ENCODE data around the gene FADS2.

The FADS2 gene

DNA sequence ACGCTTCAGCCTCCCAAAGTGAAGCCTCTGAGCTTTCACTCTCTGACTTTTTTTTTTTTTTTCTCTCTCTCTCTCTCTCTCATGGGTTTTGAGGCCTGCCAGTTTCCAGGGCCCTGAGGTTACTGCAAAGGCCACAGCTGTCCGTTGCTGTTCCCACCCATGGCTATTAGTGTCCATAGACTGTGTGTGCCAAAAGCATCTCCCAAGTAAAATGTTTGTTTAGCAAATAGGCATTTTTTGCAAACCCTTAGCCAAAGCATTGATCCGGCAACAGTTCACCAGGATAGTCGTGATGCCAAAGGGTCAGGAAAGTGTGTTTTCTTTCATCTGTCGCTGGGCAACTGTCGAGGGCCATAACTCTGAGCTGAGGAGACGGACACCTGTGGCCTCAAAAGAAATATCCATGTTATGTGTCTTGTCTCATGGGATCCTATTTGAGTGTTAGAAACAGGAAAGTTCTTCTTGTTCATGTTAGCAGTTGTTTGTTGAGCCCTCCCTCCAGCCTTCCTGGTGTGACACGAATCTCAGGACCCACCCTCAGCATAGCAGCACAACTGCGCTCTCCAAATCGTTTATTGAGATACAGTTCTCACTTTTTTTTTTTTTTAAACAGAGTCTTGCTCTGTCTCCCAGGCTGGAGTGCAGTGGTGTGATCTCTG lies 18.4 kb downstream of the FADS2 start:
- no peak overlapping the region for H3K4me3 ChIP-seq
- TF ChIP-seq, protein P1, sequence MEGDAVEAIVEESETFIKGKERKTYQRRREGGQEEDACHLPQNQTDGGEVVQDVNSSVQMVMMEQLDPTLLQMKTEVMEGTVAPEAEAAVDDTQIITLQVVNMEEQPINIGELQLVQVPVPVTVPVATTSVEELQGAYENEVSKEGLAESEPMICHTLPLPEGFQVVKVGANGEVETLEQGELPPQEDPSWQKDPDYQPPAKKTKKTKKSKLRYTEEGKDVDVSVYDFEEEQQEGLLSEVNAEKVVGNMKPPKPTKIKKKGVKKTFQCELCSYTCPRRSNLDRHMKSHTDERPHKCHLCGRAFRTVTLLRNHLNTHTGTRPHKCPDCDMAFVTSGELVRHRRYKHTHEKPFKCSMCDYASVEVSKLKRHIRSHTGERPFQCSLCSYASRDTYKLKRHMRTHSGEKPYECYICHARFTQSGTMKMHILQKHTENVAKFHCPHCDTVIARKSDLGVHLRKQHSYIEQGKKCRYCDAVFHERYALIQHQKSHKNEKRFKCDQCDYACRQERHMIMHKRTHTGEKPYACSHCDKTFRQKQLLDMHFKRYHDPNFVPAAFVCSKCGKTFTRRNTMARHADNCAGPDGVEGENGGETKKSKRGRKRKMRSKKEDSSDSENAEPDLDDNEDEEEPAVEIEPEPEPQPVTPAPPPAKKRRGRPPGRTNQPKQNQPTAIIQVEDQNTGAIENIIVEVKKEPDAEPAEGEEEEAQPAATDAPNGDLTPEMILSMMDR (IDR thresholded peaks at IDR 0.05), result no peak
- no peak overlapping the region for H3K27ac ChIP-seq
- no peak for DNase-seq (ENCODE audit: low spot score)

DNA sequence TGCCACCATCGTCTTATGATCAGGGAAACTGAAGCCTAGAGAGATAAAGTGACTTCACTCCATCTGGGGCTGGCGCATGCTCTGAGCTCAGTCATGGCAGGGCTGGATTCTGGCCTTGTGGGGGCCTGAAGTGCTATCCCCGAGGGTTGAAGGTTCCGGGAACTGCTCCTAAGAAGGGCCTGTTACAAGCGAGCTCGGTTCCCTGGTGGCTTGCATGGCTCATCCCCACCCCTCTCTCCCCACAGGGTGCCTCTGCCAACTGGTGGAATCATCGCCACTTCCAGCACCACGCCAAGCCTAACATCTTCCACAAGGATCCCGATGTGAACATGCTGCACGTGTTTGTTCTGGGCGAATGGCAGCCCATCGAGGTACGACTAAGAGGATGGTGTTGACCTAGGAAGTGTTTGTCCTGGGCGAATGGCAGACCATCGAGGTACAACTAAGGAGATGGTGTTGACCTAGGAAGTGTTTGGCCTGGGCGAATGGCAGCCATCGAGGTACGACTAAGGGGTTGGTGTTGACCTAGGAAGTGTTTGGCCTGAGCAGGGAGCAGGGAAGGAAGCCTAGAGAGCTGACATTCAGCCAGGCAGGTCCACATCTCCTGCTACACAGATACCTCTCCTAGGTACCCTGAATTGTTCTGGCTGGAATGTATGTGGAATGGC lies 19.9 kb downstream of the FADS2 start:
- Histone ChIP-seq H3K27ac (no peak overlapping the region), H3K4me3 (no peak overlapping the region)
- TF ChIP-seq, protein P1 (IDR thresholded peaks at IDR 0.05), result no peak
- DNase-seq (ENCODE audit: low spot score), result no peak

DNA sequence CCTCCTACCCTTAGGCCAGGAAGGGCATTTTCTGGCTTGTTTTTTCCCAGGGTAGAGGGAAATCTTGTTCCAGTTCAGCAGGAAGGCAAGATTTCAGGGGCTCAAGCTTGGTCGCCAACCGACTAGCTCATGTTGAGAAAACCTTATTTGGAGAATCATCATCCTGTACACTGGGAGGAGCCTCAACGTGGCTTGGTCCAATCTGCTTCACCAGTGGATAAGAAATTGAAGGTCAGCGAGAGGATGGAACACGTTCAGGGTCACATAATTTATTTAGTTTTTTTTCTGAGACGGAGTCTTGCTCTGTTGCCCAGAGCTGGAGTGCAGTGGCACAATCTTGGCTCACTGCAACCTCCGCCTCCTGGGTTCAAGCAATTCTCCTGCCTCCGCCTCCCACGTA lies 20.5 kb downstream of the FADS2 start:
- no peak for DNase-seq (ENCODE audit: low spot score)
- H3K27ac ChIP-seq, result no peak overlapping the region
- TF ChIP-seq, protein P1 (IDR thresholded peaks at IDR 0.05), result no peak

DNA sequence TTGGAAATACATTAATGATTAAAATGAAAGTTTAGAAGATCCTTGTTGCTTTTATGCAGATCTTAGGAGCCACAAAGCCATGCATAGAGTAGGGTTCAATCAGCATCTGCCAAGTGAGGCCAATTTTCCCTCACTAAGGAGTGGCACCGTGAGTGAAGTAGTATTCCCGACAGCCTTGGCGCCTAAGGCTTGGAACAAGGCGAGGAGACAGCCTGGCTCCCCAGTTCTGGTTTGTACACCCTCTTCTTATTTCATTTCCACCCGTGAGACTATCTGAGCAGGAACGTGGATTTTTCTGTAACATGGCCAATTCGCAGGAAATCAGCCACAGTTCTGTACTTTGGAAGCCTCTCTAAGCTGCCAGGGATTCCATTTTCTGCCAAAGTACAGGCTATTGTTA lies 22.6 kb downstream of the FADS2 start:
- TF ChIP-seq, protein P1 (IDR thresholded peaks at IDR 0.05), result no peak
- peak overlapping the region; percentile 12 to 52 for H3K27ac ChIP-seq
- no peak for DNase-seq (ENCODE audit: low spot score)
- H3K4me3 ChIP-seq, result no peak overlapping the region

More for the DNA sequence above, 20.5 kb downstream of the FADS2 start:
- no peak overlapping the region for H3K4me3 ChIP-seq

DNA sequence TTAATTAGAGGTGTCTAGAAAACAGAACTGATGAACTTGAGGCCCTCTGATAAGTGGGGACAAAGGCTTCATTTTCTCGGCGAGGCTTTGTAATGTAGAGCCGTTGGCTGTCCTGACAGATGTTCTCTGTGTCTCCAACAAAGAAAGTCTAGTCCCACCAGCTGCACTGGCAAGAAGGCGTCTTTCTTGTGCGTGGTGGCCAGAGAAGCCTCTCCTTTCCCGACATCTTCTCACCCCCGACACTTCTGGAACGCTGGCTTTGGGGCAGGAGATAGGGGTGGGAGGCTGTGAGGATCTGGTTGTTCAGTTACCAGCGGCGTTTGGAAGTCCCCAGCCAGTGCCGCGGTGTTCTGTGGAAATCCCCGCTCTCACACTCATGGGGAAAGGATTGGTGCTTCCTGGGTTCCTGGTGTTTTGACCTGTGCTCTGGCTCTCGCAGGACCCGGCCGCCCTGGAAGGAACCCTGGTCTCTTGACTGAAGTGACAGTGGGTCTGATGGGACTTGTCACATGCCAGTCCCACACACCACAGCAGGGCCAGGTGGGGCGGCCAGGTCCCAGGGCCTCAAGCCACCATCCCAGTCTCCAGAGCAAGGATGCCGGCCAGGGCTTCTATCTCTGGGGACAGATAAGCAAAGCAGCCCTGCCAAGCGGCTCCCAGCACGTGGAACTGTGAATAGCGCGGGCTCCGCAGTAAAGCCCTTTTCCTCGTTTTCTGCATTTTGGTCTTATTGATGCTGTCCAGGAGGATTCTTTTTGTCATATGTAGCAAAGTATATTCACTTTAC lies 23.2 kb downstream of the FADS2 start:
- DNase-seq (ENCODE audit: low spot score), result no peak
- peak overlapping the region; percentile 12 to 52 for H3K27ac ChIP-seq
- TF ChIP-seq, protein P1 (IDR thresholded peaks at IDR 0.05), result no peak
- no peak overlapping the region for H3K4me3 ChIP-seq

DNA sequence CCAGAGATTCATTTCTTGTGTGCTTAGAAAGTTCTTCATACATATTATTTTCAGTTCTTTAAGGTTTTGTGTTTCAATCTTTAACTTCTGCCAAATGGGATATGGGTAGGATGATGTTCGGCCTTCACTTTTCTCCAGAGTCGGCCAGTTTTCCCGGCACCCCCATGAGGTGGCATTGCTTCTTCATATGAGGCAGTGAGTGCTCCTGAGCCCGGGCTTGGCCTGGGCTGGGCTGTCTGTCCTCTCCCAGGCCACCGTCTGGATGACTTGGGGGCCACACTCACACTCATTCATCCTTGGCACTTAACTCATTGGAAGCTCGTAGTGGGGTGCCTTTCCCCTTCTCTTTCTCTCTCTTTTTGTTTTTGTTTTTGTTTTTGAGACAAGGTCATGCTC lies 23.8 kb downstream of the FADS2 start:
- Histone ChIP-seq H3K4me3 (no peak overlapping the region), H3K27ac (no peak overlapping the region)
- DNase-seq (ENCODE audit: low spot score), result no peak
- TF ChIP-seq, protein P1 (IDR thresholded peaks at IDR 0.05), result no peak
